Memory B cell (primary cell): ENCODE measurements around the gene SLMAP.

Experiments used
- ATAC-seq: fragments of 150-1000 bp; cut with Tn5 transposase; 2 replicates; pipeline ENCODE4 v1.10.0; 2021; ENCODE audit warnings: low read depth, mild to moderate bottlenecking, moderate library complexity
- DNase-seq, 2 donors: peaks; one replicate each; pipeline ENCODE4 v3.0.0; 2022; ENCODE audit warnings: low spot score in 2 of 2
- H3K27ac Mint-ChIP-seq: one replicate; pipeline ENCODE4 v1.8.0; 2022; ENCODE audit warnings: mild to moderate bottlenecking, moderate library complexity, mixed read lengths
- H3K27me3 Mint-ChIP-seq: one replicate; pipeline ENCODE4 v1.8.0; 2022; ENCODE audit warnings: mixed read lengths
- H3K36me3 Mint-ChIP-seq: one replicate; pipeline ENCODE4 v1.8.0; 2022; ENCODE audit warnings: mild to moderate bottlenecking, mixed read lengths
- H3K4me1 Mint-ChIP-seq: one replicate; pipeline ENCODE4 v1.8.0; 2022; ENCODE audit warnings: mixed read lengths
- H3K4me3 Mint-ChIP-seq: one replicate; pipeline ENCODE4 v1.8.0; 2022; ENCODE audit warnings: mild to moderate bottlenecking, moderate library complexity, mixed read lengths
- H3K9me3 Mint-ChIP-seq: one replicate; pipeline ENCODE4 v1.8.0; 2022; ENCODE audit warnings: mixed read lengths

The SLMAP gene

GRCh38 chr3:57816471-57817095, 60.5 kb downstream of the SLMAP start:
- peaks cover 7% of the 10 kb centered on the region for H3K36me3 Mint-ChIP-seq
- ATAC-seq (no peak), DNase-seq (no peak)
- H3K9me3 Mint-ChIP-seq: peaks cover 5% of the 10 kb centered on the region
- H3K27me3 Mint-ChIP-seq: no peaks in the 10 kb centered on the region
- no peak overlapping the region for H3K4me3 Mint-ChIP-seq
- H3K27ac Mint-ChIP-seq: peak overlapping the region; percentile 3
- peaks cover 18% of the 10 kb centered on the region for H3K4me1 Mint-ChIP-seq

- Mint-ChIP-seq H3K4me3 (no peak overlapping the region), H3K9me3 (no peaks in the 10 kb centered on the region), H3K27me3 (no peaks in the 10 kb centered on the region), H3K36me3 (peaks cover 10% of the 10 kb centered on the region), H3K4me1 (peaks cover 23% of the 10 kb centered on the region), H3K27ac (no peak overlapping the region)
- ATAC-seq: no peak
- no peak for DNase-seq
Measured at GRCh38 chr3:57818772-57819171, 62.7 kb downstream of the SLMAP start.

GRCh38 chr3:57820479-57820878, 64.4 kb downstream of the SLMAP start:
- no peaks in the 10 kb centered on the region for H3K27me3 Mint-ChIP-seq
- ATAC-seq (no peak), DNase-seq (no peak)
- no peak overlapping the region for H3K27ac Mint-ChIP-seq
- peaks cover 19% of the 10 kb centered on the region for H3K4me1 Mint-ChIP-seq
- no peak overlapping the region for H3K4me3 Mint-ChIP-seq
- H3K36me3 Mint-ChIP-seq: peaks cover 10% of the 10 kb centered on the region
- no peaks in the 10 kb centered on the region for H3K9me3 Mint-ChIP-seq

GRCh38 chr3:57821765-57822164, 65.7 kb downstream of the SLMAP start:
- H3K27me3 Mint-ChIP-seq: no peaks in the 10 kb centered on the region
- peaks cover 20% of the 10 kb centered on the region for H3K4me1 Mint-ChIP-seq
- H3K9me3 Mint-ChIP-seq: no peaks in the 10 kb centered on the region
- no peak overlapping the region for H3K4me3 Mint-ChIP-seq
- DNase-seq (no peak), ATAC-seq (no peak)
- H3K36me3 Mint-ChIP-seq: peaks cover 10% of the 10 kb centered on the region
- H3K27ac Mint-ChIP-seq: peak overlapping the region; percentile 6

- H3K27me3 Mint-ChIP-seq: no peaks in the 10 kb centered on the region
- peaks cover 18% of the 10 kb centered on the region for H3K4me1 Mint-ChIP-seq
- DNase-seq (no peak), ATAC-seq (no peak)
- H3K36me3 Mint-ChIP-seq: peaks cover 10% of the 10 kb centered on the region
- no peak overlapping the region for H3K27ac Mint-ChIP-seq
- H3K4me3 Mint-ChIP-seq: no peak overlapping the region
- H3K9me3 Mint-ChIP-seq: no peaks in the 10 kb centered on the region
Measured at GRCh38 chr3:57822686-57823085, 66.6 kb downstream of the SLMAP start.

DNA sequence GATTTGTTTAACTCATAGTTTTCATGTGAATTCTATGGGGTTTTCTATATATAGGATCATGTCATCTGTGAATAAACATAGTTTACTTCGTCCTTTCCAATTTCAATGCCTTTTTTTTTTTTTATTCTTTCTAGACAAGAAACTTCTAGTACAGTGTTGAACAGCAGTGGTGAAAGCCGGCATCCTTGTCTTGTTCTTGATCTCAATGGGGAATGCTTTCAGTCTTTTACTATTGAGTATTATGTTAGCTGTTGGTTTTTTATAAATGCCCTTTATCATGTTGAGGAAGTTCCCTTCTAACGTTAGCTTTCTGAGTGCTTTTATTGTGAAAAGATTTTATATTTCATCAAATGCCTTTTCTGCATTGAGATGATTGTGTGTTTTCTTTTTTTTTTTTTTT, 69.0 kb downstream of the SLMAP start:
- ATAC-seq: no peak
- no peaks in the 10 kb centered on the region for H3K27me3 Mint-ChIP-seq
- DNase-seq: no peak
- H3K9me3 Mint-ChIP-seq: no peaks in the 10 kb centered on the region
- peaks cover 20% of the 10 kb centered on the region for H3K4me1 Mint-ChIP-seq
- no peak overlapping the region for H3K4me3 Mint-ChIP-seq
- no peak overlapping the region for H3K27ac Mint-ChIP-seq
- peaks cover 11% of the 10 kb centered on the region for H3K36me3 Mint-ChIP-seq

GRCh38 chr3:57826245-57826951, 70.3 kb downstream of the SLMAP start:
- ATAC-seq: no peak
- Mint-ChIP-seq H3K4me3 (no peak overlapping the region), H3K9me3 (no peaks in the 10 kb centered on the region), H3K4me1 (peaks cover 20% of the 10 kb centered on the region), H3K27me3 (no peaks in the 10 kb centered on the region), H3K36me3 (peaks cover 13% of the 10 kb centered on the region), H3K27ac (peak overlapping the region; percentile 22)
- DNase-seq: no peak

- peaks cover 9% of the 10 kb centered on the region for H3K36me3 Mint-ChIP-seq
- no peaks in the 10 kb centered on the region for H3K9me3 Mint-ChIP-seq
- no peak overlapping the region for H3K4me3 Mint-ChIP-seq
- no peaks in the 10 kb centered on the region for H3K27me3 Mint-ChIP-seq
- DNase-seq: no peak
- no peak for ATAC-seq
- peak overlapping the region; percentile 22 for H3K27ac Mint-ChIP-seq
- peaks cover 15% of the 10 kb centered on the region for H3K4me1 Mint-ChIP-seq
Measured at GRCh38 chr3:57826952-57827723, 71.0 kb downstream of the SLMAP start.

GRCh38 chr3:57827757-57828156, 71.6 kb downstream of the SLMAP start:
- peaks cover 8% of the 10 kb centered on the region for H3K36me3 Mint-ChIP-seq
- H3K4me1 Mint-ChIP-seq: peaks cover 15% of the 10 kb centered on the region
- ATAC-seq (no peak), DNase-seq (no peak)
- H3K27me3 Mint-ChIP-seq: no peaks in the 10 kb centered on the region
- H3K4me3 Mint-ChIP-seq: no peak overlapping the region
- no peak overlapping the region for H3K27ac Mint-ChIP-seq
- H3K9me3 Mint-ChIP-seq: no peaks in the 10 kb centered on the region

DNA sequence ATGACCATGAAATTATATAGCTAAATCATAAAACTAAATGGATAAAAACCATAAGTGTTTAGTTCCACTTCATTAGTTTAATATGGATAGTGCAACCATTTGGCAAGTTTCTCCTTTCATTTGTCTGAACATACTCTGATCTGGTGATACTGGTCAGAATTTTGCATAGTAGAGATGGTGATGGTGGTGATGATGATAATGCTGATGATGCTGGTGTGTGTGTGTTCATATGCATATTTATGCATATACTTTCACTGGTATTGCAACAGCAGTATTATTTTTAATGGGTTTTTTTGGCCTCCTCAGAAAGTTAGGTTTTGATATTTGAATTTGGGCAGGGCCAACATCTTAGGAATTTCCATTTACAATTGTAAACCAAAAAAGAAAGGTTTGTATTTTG, 76.4 kb downstream of the SLMAP start:
- peaks cover 8% of the 10 kb centered on the region for H3K36me3 Mint-ChIP-seq
- DNase-seq (no peak), ATAC-seq (no peak)
- no peak overlapping the region for H3K4me3 Mint-ChIP-seq
- H3K4me1 Mint-ChIP-seq: peaks cover 2% of the 10 kb centered on the region
- no peaks in the 10 kb centered on the region for H3K9me3 Mint-ChIP-seq
- H3K27ac Mint-ChIP-seq: no peak overlapping the region
- no peaks in the 10 kb centered on the region for H3K27me3 Mint-ChIP-seq

GRCh38 chr3:57832900-57833313, 76.8 kb downstream of the SLMAP start:
- Mint-ChIP-seq H3K27ac (no peak overlapping the region), H3K4me3 (no peak overlapping the region), H3K9me3 (no peaks in the 10 kb centered on the region)

DNA sequence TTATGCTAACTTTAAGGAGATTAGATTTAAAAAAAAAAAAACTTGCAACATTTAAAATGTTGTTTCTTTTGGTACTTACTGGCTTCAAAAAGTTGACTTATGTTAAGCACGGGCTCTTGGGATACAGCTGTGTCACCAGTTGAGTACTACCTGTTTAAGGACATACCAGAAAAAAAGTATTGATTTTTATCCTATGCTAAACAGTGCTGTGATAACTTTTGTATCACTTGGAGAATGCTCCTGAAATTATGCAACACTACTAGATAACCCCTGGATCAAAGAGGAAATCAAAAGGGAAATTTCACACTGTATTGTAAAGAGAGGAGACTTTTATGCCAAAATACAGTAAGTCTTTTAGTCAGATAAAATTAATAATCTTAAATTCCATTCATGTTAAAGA, 77.7 kb downstream of the SLMAP start:
- DNase-seq: no peak
- Mint-ChIP-seq H3K36me3 (peaks cover 6% of the 10 kb centered on the region), H3K9me3 (no peaks in the 10 kb centered on the region), H3K4me1 (no peaks in the 10 kb centered on the region), H3K27ac (no peak overlapping the region), H3K27me3 (no peaks in the 10 kb centered on the region), H3K4me3 (no peak overlapping the region)
- ATAC-seq: no peak

More at GRCh38 chr3:57832900-57833313, 76.8 kb downstream of the SLMAP start:
- Mint-ChIP-seq H3K36me3 (peaks cover 8% of the 10 kb centered on the region), H3K4me1 (peaks cover 2% of the 10 kb centered on the region), H3K27me3 (no peaks in the 10 kb centered on the region)
- DNase-seq (no peak), ATAC-seq (no peak)

DNA sequence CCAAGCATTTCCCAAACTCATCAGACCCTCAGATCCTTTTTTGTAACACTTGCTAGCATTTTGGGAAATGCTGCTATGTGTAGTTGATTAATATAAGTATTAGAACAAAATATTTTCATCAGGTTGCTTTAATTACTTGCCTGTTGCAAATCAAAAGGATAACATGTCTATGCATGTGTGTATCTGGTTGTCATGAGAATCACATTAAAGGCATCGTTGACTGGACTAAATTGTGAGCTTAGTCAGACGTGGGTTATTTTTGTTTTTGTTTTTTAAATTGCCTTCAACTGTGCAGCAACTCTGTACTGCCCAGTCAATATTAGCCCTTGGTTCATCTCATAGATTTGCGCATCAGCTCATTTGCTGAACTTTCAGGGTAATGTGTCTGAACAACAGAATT, 81.6 kb downstream of the SLMAP start:
- Mint-ChIP-seq H3K27ac (no peak overlapping the region), H3K4me3 (no peak overlapping the region), H3K4me1 (peaks cover 4% of the 10 kb centered on the region), H3K9me3 (no peaks in the 10 kb centered on the region), H3K27me3 (no peaks in the 10 kb centered on the region), H3K36me3 (peaks cover 2% of the 10 kb centered on the region)
- DNase-seq (no peak), ATAC-seq (no peak)

DNA sequence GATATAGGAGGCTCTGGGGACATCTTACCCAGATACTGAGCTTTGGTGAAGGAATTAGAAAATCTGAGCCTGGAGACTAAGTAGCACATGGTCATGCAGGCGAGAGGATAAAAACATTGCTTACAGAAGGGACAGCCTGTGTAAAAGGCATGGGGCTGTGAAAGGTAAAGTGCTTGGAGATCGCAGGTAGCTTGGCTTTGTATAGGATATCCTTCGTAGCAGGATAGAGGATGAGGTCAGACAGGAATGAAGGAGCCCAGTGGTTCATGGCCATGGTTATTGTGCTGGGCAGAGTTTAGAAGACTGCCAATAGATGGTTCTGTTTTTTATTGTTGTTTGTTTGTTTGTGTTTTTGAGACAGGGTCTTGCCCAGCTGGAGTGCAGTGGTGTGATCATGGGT, 82.5 kb downstream of the SLMAP start:
- ATAC-seq: no peak

More for the DNA sequence above, 82.5 kb downstream of the SLMAP start:
- no peak for DNase-seq
- Mint-ChIP-seq H3K9me3 (no peaks in the 10 kb centered on the region), H3K4me3 (no peak overlapping the region), H3K4me1 (peaks cover 4% of the 10 kb centered on the region), H3K36me3 (peaks cover 2% of the 10 kb centered on the region), H3K27me3 (no peaks in the 10 kb centered on the region), H3K27ac (no peak overlapping the region)
